Endothelial cell (in vitro differentiated cells): ENCODE data around the gene PRKCH. TPM values are rescaled to one million over a fixed set of nuclear protein-coding genes. Genes with fewer than 3 reads are reported as not detected.

Source experiments
- DNase-seq: peaks from one replicate; pipeline ENCODE4 v3.0.0; 2021; ENCODE audit warnings: low spot score
- H3K27ac Mint-ChIP-seq: one replicate; pipeline ENCODE4 v1.8.0; 2021; ENCODE audit warnings: mixed read lengths, inconsistent platforms; ENCODE audit not compliant: unreplicated experiment
- H3K27me3 Mint-ChIP-seq: one replicate; pipeline ENCODE4 v1.8.0; 2021; ENCODE audit warnings: mild to moderate bottlenecking, moderate library complexity, mixed read lengths, inconsistent platforms; ENCODE audit not compliant: unreplicated experiment
- H3K36me3 Mint-ChIP-seq: one replicate; pipeline ENCODE4 v1.8.0; 2021; ENCODE audit warnings: mild to moderate bottlenecking, low read depth, mixed read lengths, inconsistent platforms; ENCODE audit not compliant: unreplicated experiment
- H3K4me1 Mint-ChIP-seq: one replicate; pipeline ENCODE4 v1.8.0; 2021; ENCODE audit warnings: mild to moderate bottlenecking, mixed read lengths, inconsistent platforms; ENCODE audit not compliant: unreplicated experiment
- H3K4me3 Mint-ChIP-seq: one replicate; pipeline ENCODE4 v1.8.0; 2021; ENCODE audit warnings: mild to moderate bottlenecking, mixed read lengths, inconsistent platforms; ENCODE audit not compliant: unreplicated experiment
- H3K9me3 Mint-ChIP-seq: one replicate; pipeline ENCODE4 v1.8.0; 2021; ENCODE audit warnings: mixed read lengths, inconsistent platforms; ENCODE audit not compliant: unreplicated experiment
- total RNA-seq: library from RNA; stranded (reverse); fragmentation: NEBNext Ultra II Directional; extraction: Animal tissue kit (Norgen Biotek cat#: 25700); gene quantifications from one replicate; pipeline ENCODE4 v1.2.1, GENCODE V29; 2021; ENCODE audit not compliant: unreplicated experiment
- TF ChIP-seq, protein P1 (sequence below): fragments of 200-600 bp; sonication (generic); IDR thresholded peaks from one replicate; pipeline ENCODE4 v1.5.0; 2021; ENCODE audit warnings: antibody characterized with exemption; ENCODE audit not compliant: unreplicated experiment

PRKCH gene
- total RNA-seq, 1 donor from 2014 or later, result 42.5 TPM

DNA sequence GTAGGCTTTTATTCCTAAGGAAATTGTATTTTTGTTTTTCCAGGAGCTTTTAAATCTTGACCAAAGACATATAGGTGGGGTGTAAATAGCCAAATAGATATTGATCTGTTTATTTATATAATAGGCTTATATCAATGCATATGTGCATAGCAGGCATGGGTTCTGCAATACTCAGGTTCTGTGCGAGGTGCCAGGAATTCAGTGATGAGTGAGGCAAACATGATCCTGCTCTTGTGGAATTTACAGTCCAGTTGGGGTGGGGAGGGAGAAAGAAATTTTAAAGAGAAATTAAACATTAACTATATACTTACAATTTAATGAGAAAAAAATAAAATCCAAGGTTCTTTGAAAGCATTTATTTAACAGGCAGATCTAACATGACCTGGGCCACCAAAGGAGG, 213.7 kb downstream of the PRKCH start:
- Mint-ChIP-seq H3K4me1 (peaks cover 28% of the 10 kb centered on the region), H3K9me3 (no peaks in the 10 kb centered on the region), H3K27ac (no peak overlapping the region), H3K27me3 (peaks cover 3% of the 10 kb centered on the region), H3K36me3 (peaks cover 10% of the 10 kb centered on the region), H3K4me3 (peak overlapping the region; percentile 40)
- TF ChIP-seq, protein P1, sequence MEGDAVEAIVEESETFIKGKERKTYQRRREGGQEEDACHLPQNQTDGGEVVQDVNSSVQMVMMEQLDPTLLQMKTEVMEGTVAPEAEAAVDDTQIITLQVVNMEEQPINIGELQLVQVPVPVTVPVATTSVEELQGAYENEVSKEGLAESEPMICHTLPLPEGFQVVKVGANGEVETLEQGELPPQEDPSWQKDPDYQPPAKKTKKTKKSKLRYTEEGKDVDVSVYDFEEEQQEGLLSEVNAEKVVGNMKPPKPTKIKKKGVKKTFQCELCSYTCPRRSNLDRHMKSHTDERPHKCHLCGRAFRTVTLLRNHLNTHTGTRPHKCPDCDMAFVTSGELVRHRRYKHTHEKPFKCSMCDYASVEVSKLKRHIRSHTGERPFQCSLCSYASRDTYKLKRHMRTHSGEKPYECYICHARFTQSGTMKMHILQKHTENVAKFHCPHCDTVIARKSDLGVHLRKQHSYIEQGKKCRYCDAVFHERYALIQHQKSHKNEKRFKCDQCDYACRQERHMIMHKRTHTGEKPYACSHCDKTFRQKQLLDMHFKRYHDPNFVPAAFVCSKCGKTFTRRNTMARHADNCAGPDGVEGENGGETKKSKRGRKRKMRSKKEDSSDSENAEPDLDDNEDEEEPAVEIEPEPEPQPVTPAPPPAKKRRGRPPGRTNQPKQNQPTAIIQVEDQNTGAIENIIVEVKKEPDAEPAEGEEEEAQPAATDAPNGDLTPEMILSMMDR, result no peak
- no peak for DNase-seq

DNA sequence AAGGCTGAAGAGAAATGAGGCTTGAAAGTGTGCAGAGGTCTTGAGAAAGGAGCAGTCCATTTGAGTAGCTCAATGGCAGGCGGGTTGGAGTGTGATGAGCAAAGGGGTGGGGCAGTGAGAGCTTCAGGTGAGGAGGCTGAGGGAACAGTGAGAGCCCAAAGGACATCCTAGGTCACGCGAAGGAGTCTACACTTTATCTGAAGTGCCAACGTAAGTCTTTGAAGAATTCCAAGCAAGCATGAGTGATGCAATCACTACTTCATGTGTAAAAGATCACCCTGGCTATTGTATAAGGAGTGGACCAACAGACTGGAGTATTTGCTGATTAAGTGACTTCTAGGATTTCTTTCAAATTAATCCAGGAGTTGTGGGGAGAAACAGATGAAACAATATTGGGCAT, 214.1 kb downstream of the PRKCH start:
- TF ChIP-seq, protein P1, result no peak
- Mint-ChIP-seq H3K36me3 (peaks cover 5% of the 10 kb centered on the region), H3K4me1 (peaks cover 28% of the 10 kb centered on the region), H3K27ac (no peak overlapping the region), H3K27me3 (peaks cover 4% of the 10 kb centered on the region), H3K9me3 (no peaks in the 10 kb centered on the region), H3K4me3 (peak overlapping the region; percentile 40)
- DNase-seq, result no peak

DNA sequence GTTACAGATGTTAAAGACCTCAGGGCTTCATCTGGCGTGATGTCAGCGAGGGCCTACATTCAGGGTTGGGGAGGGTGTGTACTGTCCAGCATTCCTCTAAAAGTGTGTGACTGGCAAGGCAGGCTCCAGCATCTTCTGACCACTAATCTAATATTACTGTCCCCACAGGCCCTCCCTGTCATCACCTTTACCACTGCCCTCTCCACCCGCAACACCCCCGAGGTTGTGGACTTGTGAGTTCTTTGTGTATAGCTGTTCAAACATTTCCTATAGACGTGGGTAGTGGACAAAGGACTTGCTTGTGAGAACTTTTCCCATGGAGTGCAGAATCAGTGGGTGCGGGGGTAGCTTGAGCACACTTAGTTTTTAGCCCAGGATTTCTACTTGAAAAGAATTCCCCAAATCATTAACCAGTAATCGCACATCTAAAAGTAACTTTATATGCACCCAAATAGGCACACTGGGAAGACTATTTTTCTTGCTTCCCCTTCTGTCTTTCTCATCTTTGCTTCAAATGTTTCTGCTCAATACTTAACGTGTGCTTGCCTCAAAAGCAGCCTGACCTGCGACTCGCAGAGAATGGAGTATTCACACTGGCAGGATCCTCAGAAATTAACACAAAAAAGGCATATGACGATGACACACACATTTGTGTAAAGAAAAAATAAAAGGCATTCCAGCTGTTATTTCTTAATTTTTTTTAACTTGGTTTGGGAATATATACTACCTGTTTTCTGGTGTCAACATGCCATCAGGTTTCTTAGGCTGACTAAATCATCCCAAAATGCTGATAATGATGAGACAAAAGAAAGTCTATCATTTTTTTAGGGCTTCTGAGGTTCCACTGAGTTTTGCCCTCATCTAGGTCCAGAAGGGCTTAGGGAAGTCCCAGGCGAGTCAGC, 215.5 kb downstream of the PRKCH start:
- no peaks in the 10 kb centered on the region for H3K9me3 Mint-ChIP-seq
- TF ChIP-seq, protein P1, result no peak
- peak overlapping the region; percentile 83 for H3K27ac Mint-ChIP-seq
- H3K36me3 Mint-ChIP-seq, result peaks cover 6% of the 10 kb centered on the region
- peaks cover 10% of the 10 kb centered on the region for H3K27me3 Mint-ChIP-seq
- peaks cover 33% of the 10 kb centered on the region for H3K4me1 Mint-ChIP-seq
- no peak for DNase-seq
- peak overlapping the region; percentile 21 for H3K4me3 Mint-ChIP-seq

DNA sequence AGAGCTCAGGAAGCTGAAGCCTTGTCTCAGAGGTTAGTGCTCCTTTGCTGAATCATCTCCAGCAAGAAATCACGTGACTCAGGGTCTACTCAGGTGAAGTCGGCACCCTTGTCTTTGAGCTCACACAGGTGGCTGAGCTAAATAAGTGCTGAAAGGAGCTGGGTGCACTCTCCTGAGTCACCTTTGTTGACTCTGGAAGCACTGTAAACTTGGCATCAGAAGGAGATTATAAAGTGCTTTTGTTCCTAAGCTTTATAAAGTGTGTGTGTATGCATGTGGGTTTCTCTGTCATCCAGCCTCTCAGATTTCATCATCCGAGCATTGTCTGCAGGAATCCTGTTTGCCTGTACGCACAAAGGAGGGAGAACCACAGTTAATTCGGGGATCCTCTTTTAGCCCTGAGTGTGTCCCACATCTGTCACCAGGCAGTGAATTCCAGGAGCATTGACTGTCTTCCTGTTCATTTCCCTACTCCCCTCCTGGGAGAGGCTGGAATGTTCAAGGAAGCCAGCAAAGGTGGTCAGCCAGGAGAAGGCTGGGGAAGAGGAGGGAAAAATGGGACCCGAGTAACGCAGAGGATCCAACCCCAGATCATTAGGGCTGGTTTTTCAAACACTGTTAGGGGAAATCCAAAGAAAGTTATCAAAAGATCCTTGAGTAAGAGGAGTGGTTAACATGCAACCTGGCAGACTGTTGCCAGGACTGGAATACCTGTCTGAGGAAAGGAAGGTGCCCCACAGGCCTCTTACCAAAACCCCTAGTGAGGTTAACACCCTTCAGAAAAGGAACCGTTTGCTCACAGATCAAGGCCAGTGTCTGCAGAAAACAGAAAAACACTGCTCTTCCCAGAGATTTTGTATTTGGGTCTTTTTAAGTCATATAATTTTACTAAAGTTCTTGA, 216.4 kb downstream of the PRKCH start:
- no peaks in the 10 kb centered on the region for H3K9me3 Mint-ChIP-seq
- H3K27ac Mint-ChIP-seq, result peak overlapping the region; percentile 83
- peaks cover 10% of the 10 kb centered on the region for H3K27me3 Mint-ChIP-seq
- peak overlapping the region; percentile 21 for H3K4me3 Mint-ChIP-seq
- H3K36me3 Mint-ChIP-seq, result peaks cover 6% of the 10 kb centered on the region
- TF ChIP-seq, protein P1, result no peak
- no peak for DNase-seq
- peaks cover 33% of the 10 kb centered on the region for H3K4me1 Mint-ChIP-seq
